ENCODE measurements around the gene FER. TPM values are rescaled to one million over a fixed set of nuclear protein-coding genes. Genes with fewer than 3 reads are reported as not detected.

FER gene
- total RNA-seq, 1 experiment from 2014 or later = 18.0 TPM

DNA sequence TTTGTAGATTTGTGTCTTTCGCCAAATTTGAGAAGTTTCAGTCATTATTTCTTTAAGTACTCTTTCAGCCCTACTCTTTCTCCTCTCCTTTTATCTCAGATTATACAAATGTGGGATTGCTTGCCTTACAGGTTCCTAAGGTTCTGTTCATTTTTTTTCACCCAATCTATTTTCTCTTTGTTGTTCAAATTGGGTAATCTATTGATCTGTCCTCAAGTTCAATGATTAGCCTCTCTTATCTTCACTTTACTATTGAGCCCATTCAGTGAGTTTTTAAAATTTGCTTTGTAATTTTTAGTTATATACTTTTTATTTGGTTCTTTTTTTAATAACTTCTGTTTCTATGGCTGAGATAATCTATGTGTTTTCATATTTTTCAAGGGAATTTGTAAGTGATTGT is 282.1 kb downstream of the FER start:
- H2BK20ac ChIP-seq (ENCODE audit: low read depth, low read length, poor library complexity, severe bottlenecking) = no peak overlapping the region
- H3K27ac ChIP-seq (ENCODE audit: insufficient read length, low read depth, low read length) = no peak overlapping the region
- no peak overlapping the region for H2BK12ac ChIP-seq (ENCODE audit: insufficient read length, low read depth, low read length)
- H3K23me2 ChIP-seq (ENCODE audit: insufficient read length, low read depth, low read length, poor library complexity, severe bottlenecking) = no peaks in the 10 kb centered on the region
- no peaks in the 10 kb centered on the region for H3K27me3 Mint-ChIP-seq (ENCODE audit: low read depth)
- 0 out of 7 replicates have a peak overlapping the region, but pooled peaks of 1 of the 3 experiments have one; percentile 22 for H3K27ac Mint-ChIP-seq
- no peaks in the 10 kb centered on the region for H3K4me1 ChIP-seq (ENCODE audit: insufficient read depth, low read length)
- H3K18ac ChIP-seq (ENCODE audit: insufficient read length, low read depth, low read length) = no peak overlapping the region
- H3K9ac ChIP-seq (ENCODE audit: extremely low read depth, insufficient read length, low read length) = no peak overlapping the region
- H3K23ac ChIP-seq (ENCODE audit: insufficient read length, low read depth, low read length) = no peak overlapping the region
- H4K8ac ChIP-seq (replicated peaks; ENCODE audit: insufficient read length, low read depth, low read length) = no peak overlapping the region
- no peak overlapping the region for H3T11ph ChIP-seq (ENCODE audit: low read length)
- H3K79me2 ChIP-seq (ENCODE audit: insufficient read depth, low read length) = no peaks in the 10 kb centered on the region
- no peak overlapping the region for H3K4ac ChIP-seq (ENCODE audit: low read depth, low read length)
- no peak overlapping the region for H4K5ac ChIP-seq (ENCODE audit: insufficient read length, low read depth, low read length)
- H3K4me2 ChIP-seq (ENCODE audit: insufficient read depth, insufficient read length, low read length) = no peak overlapping the region
- H2AFZ ChIP-seq (ENCODE audit: low read length) = no peak overlapping the region
- no peak overlapping the region for H4K91ac ChIP-seq (ENCODE audit: insufficient read length, low read depth, low read length)
- DNase-seq = no peak
- H3K4me3 Mint-ChIP-seq = no peak overlapping the region
- H3K79me1 ChIP-seq (ENCODE audit: insufficient read depth, low read depth, low read length, poor library complexity, severe bottlenecking) = no peaks in the 10 kb centered on the region
- H3K14ac ChIP-seq (ENCODE audit: insufficient read depth, low read length) = no peak overlapping the region
- H4K20me1 ChIP-seq (ENCODE audit: control insufficient read depth, insufficient read depth, insufficient read length) = no peaks in the 10 kb centered on the region
- no peaks in the 10 kb centered on the region for H3K9me3 ChIP-seq (ENCODE audit: control insufficient read depth, low read depth, low read length)
- H3K4me1 Mint-ChIP-seq = peaks cover 0 to 4% of the 10 kb centered on the region in 2 experiments; a peak in 2 of 4 replicates
- TF ChIP-seq, protein P1, sequence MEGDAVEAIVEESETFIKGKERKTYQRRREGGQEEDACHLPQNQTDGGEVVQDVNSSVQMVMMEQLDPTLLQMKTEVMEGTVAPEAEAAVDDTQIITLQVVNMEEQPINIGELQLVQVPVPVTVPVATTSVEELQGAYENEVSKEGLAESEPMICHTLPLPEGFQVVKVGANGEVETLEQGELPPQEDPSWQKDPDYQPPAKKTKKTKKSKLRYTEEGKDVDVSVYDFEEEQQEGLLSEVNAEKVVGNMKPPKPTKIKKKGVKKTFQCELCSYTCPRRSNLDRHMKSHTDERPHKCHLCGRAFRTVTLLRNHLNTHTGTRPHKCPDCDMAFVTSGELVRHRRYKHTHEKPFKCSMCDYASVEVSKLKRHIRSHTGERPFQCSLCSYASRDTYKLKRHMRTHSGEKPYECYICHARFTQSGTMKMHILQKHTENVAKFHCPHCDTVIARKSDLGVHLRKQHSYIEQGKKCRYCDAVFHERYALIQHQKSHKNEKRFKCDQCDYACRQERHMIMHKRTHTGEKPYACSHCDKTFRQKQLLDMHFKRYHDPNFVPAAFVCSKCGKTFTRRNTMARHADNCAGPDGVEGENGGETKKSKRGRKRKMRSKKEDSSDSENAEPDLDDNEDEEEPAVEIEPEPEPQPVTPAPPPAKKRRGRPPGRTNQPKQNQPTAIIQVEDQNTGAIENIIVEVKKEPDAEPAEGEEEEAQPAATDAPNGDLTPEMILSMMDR (conservative IDR thresholded peaks at IDR 0.05) = no peak
- no CpG with 5 or more reads among the region's 1 CpG for WGBS (ENCODE audit: extremely low coverage, insufficient read length, low lambda C conversion rate)
- no peaks in the 10 kb centered on the region for H3K9me3 Mint-ChIP-seq
- no peaks in the 10 kb centered on the region for H3K27me3 ChIP-seq (ENCODE audit: insufficient read depth, low read length)
- H3K36me3 Mint-ChIP-seq (ENCODE audit: insufficient read depth in 1 of 3, low read depth in 3 of 3) = no peaks in the 10 kb centered on the region
- H2BK120ac ChIP-seq (ENCODE audit: low read depth, low read length, poor library complexity, severe bottlenecking) = no peak overlapping the region
- no peak overlapping the region for H2BK5ac ChIP-seq (ENCODE audit: insufficient read length, low read length)
- no peak overlapping the region for H2BK15ac ChIP-seq (ENCODE audit: low read depth, low read length)
- H3K56ac ChIP-seq (ENCODE audit: insufficient read length, low read depth, low read length) = no peak overlapping the region
- no peak overlapping the region for H2AK5ac ChIP-seq (ENCODE audit: insufficient read length, low read length)
